ENCODE results near the gene RNLS.

RNLS gene

GRCh38 chr10:88259381-88259780 lies 323.7 kb downstream of the RNLS start:
- no peak for DNase-seq (ENCODE audit: low read depth)

- no peak for DNase-seq (ENCODE audit: low read depth)
Observed at GRCh38 chr10:88256886-88257285, 326.2 kb downstream of the RNLS start.

GRCh38 chr10:88256013-88256680 lies 327.0 kb downstream of the RNLS start:
- no peak for DNase-seq (ENCODE audit: low read depth)

GRCh38 chr10:88254091-88254490 lies 329.0 kb downstream of the RNLS start:
- DNase-seq (ENCODE audit: low read depth), result no peak

GRCh38 chr10:88253622-88254021 lies 329.5 kb downstream of the RNLS start:
- DNase-seq (ENCODE audit: low read depth), result no peak

- no peak for DNase-seq (ENCODE audit: low read depth)
Observed at GRCh38 chr10:88253128-88253527, 330.0 kb downstream of the RNLS start.

GRCh38 chr10:88249450-88249849 lies 333.7 kb downstream of the RNLS start:
- no peak for DNase-seq (ENCODE audit: low read depth)

GRCh38 chr10:88246675-88247074 lies 336.4 kb downstream of the RNLS start:
- DNase-seq (ENCODE audit: low read depth), result no peak

GRCh38 chr10:88245974-88246511 lies 337.1 kb downstream of the RNLS start:
- DNase-seq (ENCODE audit: low read depth), result no peak

GRCh38 chr10:88244781-88245625 lies 338.1 kb downstream of the RNLS start:
- no peak for DNase-seq (ENCODE audit: low read depth)

- no peak for DNase-seq (ENCODE audit: low read depth)
Observed at GRCh38 chr10:88243836-88244730, 339.0 kb downstream of the RNLS start.

GRCh38 chr10:88243202-88243744 lies 339.8 kb downstream of the RNLS start:
- no peak for DNase-seq (ENCODE audit: low read depth)

GRCh38 chr10:88241501-88241900 lies 341.6 kb downstream of the RNLS start:
- DNase-seq (ENCODE audit: low read depth), result no peak

- no peak for DNase-seq (ENCODE audit: low read depth)
Observed at GRCh38 chr10:88239212-88239611, 343.9 kb downstream of the RNLS start.

GRCh38 chr10:88238615-88238914 lies 344.6 kb downstream of the RNLS start:
- no peak for DNase-seq (ENCODE audit: low read depth)

- DNase-seq (ENCODE audit: low read depth), result no peak
Observed at GRCh38 chr10:88237896-88238614, 345.1 kb downstream of the RNLS start.

- no peak for DNase-seq (ENCODE audit: low read depth)
Observed at GRCh38 chr10:88236121-88236743, 346.9 kb downstream of the RNLS start.

- DNase-seq (ENCODE audit: low read depth), result no peak
Observed at GRCh38 chr10:88234297-88234696, 348.8 kb downstream of the RNLS start.

- no peak for DNase-seq (ENCODE audit: low read depth)
Observed at GRCh38 chr10:88233870-88234269, 349.2 kb downstream of the RNLS start.

GRCh38 chr10:88232983-88233543 lies 350.1 kb downstream of the RNLS start:
- no peak for DNase-seq (ENCODE audit: low read depth)

All from T-helper 22 cell (primary cell).